Liver (tissue), 3 donors: ENCODE results near the gene AUP1.
"Not testable (repeated sequence)": the region's sequence is repeated elsewhere in the genome, so short reads cannot be mapped to it uniquely, and the experiment has no call there.

ENCODE experiments used
- ATF3 ChIP-seq: IDR thresholded peaks from 2 replicates; pipeline ENCODE4 v1.6.1; 2016; ENCODE audit warnings: antibody characterized with exemption
- CTCF ChIP-seq: fragments of 150-350 bp; IDR thresholded peaks from 2 replicates; pipeline ENCODE4 v1.5.1; 2017; ENCODE audit warnings: improper control_type of control experiment, low read depth, low read length; ENCODE audit not compliant: missing input control
- GABPA ChIP-seq, 2 donors: IDR thresholded peaks in 1 of 2; conservative IDR thresholded peaks in 1 of 2; 2 replicates each; pipeline ENCODE4 v1.6.1; 2016; ENCODE audit warnings: antibody characterized with exemption in 2 of 2, mild to moderate bottlenecking in 1 of 2, moderate library complexity in 1 of 2
- JUND ChIP-seq, 2 donors: IDR thresholded peaks; 2 replicates each; pipeline ENCODE4 v1.6.1; 2016; ENCODE audit warnings: antibody characterized with exemption in 2 of 2
- MAX ChIP-seq: IDR thresholded peaks from 2 replicates; pipeline ENCODE4 v1.6.1; 2016; ENCODE audit warnings: antibody characterized with exemption
- RAD21 ChIP-seq, 2 donors: IDR thresholded peaks; 2 replicates each; pipeline ENCODE4 v1.6.1; 2016; ENCODE audit warnings: antibody characterized with exemption in 2 of 2, mild to moderate bottlenecking in 2 of 2
- TAF1 ChIP-seq: conservative IDR thresholded peaks from 2 replicates; pipeline ENCODE4 v1.6.1; 2016; ENCODE audit warnings: antibody characterized with exemption, mild to moderate bottlenecking
- donor health status: healthy.
- donor health status: healthy.

GRCh38 chr2:74561022-74561421, 31.5 kb upstream of the AUP1 start:
- TF ChIP-seq RAD21 (IDR thresholded peaks at IDR 0.05); GABPA (IDR thresholded peaks at IDR 0.05 in 1 of 2, conservative IDR thresholded peaks at IDR 0.05 in 1 of 2); CTCF; ATF3; MAX; JUND (IDR thresholded peaks at IDR 0.05); TAF1: not testable (repeated sequence)
